C4-2B (cell line): ENCODE measurements around the gene SWI5.

Experiments used
- CTCF ChIP-seq: fragments of 450-650 bp; conservative IDR thresholded peaks from 2 replicates; pipeline ENCODE4 v1.5.1; 2017; ENCODE audit warnings: mild to moderate bottlenecking
- ZFX ChIP-seq: fragments of 450-650 bp; IDR thresholded peaks from 2 replicates; pipeline ENCODE4 v1.6.1; 2017

GRCh38 chr9:128294142-128294541, 18.1 kb downstream of the SWI5 start:
- no peak for TF ChIP-seq CTCF
- no peak for TF ChIP-seq ZFX
